OCI-LY3 (cell line): ENCODE measurements around the gene KLF15.

Experiments
- CTCF ChIP-seq: fragments of 200-600, 300-600 bp; sonication (generic); IDR thresholded peaks from 2 replicates; pipeline ENCODE4 v1.5.1; 2014; ENCODE audit warnings: antibody characterized with exemption, low read length, low read depth
- EZH2phosphoT487 ChIP-seq: fragments of 200-600 bp; shearing (Covaris generic); IDR thresholded peaks from 2 replicates; pipeline ENCODE4 v1.6.1; 2018; ENCODE audit warnings: antibody characterized with exemption, mixed run types, low read depth

- no peak for TF ChIP-seq CTCF
- no peak for TF ChIP-seq EZH2phosphoT487
These were observed 36.5 kb downstream of the KLF15 start for GRCh38 chr3:126320517-126321293.
